ENCODE measurements around the gene NPHP4.

- TF ChIP-seq, protein P1, sequence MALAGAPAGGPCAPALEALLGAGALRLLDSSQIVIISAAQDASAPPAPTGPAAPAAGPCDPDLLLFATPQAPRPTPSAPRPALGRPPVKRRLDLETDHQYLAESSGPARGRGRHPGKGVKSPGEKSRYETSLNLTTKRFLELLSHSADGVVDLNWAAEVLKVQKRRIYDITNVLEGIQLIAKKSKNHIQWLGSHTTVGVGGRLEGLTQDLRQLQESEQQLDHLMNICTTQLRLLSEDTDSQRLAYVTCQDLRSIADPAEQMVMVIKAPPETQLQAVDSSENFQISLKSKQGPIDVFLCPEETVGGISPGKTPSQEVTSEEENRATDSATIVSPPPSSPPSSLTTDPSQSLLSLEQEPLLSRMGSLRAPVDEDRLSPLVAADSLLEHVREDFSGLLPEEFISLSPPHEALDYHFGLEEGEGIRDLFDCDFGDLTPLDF (CRISPR knock-in tag; IDR thresholded peaks at IDR 0.05) = no peak
- no peak for TF ChIP-seq NFRKB (IDR thresholded peaks at IDR 0.05; ENCODE audit: low read depth)
Observed at GRCh38 chr1:5874416-5875110, 117.7 kb downstream of the NPHP4 start.
